GM06990 (cell line): ENCODE results near the gene SYT7.

Experiments
- DNase-seq: peaks from one replicate; pipeline ENCODE4 v3.0.0-alpha.2; 2011; ENCODE audit not compliant: insufficient read length; ENCODE audit errors: extremely low read depth
- H3K27me3 ChIP-seq: replicated peaks from 2 replicates; pipeline ENCODE4 v1.6.0; 2011; ENCODE audit warnings: low read length; ENCODE audit not compliant: control insufficient read depth, insufficient read depth
- H3K36me3 ChIP-seq: 2 replicates; pipeline ENCODE4 v1.5.1; 2011; ENCODE audit warnings: low read length; ENCODE audit not compliant: control insufficient read depth, insufficient read depth
- H3K4me3 ChIP-seq: replicated peaks from 2 replicates; pipeline ENCODE4 v1.5.1; 2011; ENCODE audit warnings: low read depth, mild to moderate bottlenecking, control low read depth, low read length
- TF ChIP-seq, protein P1 (sequence below): IDR thresholded peaks from 2 replicates; pipeline ENCODE4 v1.5.1; 2011; ENCODE audit warnings: low read length, control low read depth, mild to moderate bottlenecking, inconsistent platforms; ENCODE audit not compliant: insufficient read depth, poor library complexity, severe bottlenecking

Gene SYT7

DNA sequence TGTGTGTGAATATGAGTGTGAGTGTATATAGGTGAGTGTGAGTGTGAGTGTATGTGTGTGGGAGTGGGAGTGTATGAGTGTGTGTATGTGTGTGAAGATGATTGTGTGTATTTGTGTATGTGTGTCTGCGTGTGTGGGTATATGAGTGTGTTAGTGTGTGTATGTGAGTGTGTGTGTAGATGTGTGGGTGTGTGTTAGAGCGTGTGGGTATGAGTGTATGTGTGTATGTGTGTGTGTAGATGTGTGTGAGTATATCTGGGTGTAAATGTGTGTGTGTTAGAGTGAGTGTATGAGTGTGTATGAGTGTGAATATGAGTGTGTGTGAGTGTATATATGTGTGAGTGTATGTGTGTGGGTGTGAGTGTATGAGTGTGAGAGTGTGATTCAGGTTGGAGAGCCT lies 83.4 kb downstream of the SYT7 start:
- Histone ChIP-seq H3K36me3 (no peaks in the 10 kb centered on the region), H3K27me3 (no peaks in the 10 kb centered on the region), H3K4me3 (no peak overlapping the region)
- DNase-seq: no peak
- TF ChIP-seq, protein P1, sequence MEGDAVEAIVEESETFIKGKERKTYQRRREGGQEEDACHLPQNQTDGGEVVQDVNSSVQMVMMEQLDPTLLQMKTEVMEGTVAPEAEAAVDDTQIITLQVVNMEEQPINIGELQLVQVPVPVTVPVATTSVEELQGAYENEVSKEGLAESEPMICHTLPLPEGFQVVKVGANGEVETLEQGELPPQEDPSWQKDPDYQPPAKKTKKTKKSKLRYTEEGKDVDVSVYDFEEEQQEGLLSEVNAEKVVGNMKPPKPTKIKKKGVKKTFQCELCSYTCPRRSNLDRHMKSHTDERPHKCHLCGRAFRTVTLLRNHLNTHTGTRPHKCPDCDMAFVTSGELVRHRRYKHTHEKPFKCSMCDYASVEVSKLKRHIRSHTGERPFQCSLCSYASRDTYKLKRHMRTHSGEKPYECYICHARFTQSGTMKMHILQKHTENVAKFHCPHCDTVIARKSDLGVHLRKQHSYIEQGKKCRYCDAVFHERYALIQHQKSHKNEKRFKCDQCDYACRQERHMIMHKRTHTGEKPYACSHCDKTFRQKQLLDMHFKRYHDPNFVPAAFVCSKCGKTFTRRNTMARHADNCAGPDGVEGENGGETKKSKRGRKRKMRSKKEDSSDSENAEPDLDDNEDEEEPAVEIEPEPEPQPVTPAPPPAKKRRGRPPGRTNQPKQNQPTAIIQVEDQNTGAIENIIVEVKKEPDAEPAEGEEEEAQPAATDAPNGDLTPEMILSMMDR: no peak

DNA sequence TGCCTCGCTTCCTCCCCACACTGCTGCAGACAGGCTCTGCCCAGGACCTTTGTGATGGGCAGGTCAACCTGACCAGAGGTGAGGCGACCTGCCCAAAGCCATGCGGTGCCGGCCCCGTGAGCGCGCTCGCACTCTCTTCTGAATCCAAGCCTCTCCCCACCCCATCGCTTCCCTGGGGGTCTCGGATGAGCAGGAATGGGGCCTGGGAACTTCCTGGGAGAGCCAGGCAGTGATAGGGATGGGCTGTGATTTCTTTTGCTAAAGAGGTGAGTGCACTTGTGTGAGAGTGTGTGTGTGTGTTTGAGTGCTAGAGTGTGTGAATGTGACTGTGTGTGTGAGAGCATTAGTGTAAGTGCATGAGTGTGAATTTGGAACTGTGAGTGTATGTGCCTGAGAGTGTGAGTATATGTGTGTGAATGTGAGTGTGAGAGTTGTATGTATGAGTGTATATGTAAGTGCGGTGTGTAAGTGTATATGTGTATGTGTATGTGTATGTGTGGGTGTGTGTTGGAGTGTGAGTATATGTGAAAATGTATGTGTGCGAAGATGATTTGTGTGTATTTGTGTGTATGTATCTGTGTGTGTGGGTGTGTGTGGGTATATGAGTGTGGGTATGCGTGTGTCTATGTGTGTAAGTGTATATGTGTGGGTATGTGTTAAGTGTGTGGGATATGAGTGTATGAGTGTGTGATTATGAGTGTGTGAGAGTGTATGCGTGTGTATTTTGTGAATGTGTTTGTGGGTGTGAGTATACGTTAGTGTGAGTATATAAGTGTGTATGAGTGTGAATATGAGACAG lies 84.1 kb downstream of the SYT7 start:
- TF ChIP-seq, protein P1: no peak
- no peaks in the 10 kb centered on the region for H3K36me3 ChIP-seq
- H3K4me3 ChIP-seq: no peak overlapping the region
- no peak for DNase-seq
- no peaks in the 10 kb centered on the region for H3K27me3 ChIP-seq

DNA sequence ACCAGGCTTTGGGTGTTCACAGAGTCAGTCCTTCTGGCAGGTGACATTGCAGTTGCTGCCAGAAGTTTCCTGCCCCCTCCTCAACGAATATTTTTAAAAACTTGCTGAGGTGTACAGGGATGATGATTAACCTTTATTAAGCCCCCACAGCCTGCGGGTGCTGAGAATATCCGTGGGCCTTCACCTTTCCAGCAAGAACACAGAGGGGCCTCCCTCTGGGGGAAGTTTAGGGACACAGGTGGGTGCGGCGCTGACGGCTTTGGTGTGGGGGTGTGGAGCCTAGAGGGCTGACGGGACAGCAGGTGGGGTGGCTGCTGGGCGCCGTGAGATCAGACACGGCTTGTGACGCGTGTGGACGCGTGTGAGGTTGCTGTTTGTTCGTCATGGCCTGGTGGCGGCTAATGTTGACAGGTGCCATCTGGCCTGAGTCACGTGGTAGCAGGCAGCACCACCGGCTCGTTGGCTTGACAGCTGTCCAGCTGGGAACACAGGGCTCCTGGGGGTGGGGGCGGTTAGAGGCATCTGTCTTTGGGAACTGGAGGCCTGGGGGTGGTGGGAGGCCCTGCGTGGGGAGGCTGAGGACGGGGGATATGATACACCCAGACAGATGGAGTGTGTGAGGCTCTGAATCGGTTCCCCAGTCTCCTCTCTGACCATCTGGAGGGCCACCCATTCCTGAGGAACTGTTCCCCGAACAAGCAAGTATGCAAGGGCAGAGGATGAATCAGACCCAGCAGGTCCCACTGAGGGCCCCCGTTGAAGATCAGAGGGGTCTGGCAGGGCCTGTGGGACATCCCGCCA lies 84.9 kb downstream of the SYT7 start:
- no peak for DNase-seq
- H3K27me3 ChIP-seq: no peaks in the 10 kb centered on the region
- TF ChIP-seq, protein P1: no peak

DNA sequence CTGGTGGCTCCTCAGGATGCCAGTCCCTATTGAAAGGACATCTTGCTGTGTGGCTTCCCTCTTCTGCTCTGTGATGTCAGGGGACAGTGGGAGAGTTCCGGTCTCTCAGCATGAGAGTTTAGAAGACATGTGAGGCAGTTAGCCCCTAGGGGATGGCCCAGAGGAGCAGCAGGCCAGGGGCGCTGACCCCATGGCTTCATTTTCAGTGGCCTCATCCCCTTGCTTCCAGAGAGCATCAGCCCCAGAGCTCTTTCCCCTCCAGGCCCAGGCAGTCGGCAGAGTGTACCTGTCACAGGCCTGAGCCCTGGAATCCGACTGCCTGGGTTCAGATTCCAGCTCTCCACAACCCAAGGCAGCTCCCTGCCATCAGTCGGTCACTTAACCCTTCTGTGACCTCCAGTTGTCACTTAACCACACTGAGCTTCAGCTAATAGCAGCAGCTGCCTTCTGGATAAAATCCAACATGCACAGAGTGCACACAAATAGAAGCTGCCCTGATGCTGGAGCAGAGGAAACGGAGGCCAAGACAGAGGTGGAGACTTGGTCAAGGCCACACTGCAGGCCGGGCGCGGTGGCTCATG lies 86.4 kb downstream of the SYT7 start:
- TF ChIP-seq, protein P1: no peak
- no peak for DNase-seq
- H3K27me3 ChIP-seq: no peaks in the 10 kb centered on the region
- no peaks in the 10 kb centered on the region for H3K36me3 ChIP-seq
- no peak overlapping the region for H3K4me3 ChIP-seq

More for the DNA sequence above, 84.9 kb downstream of the SYT7 start:
- H3K36me3 ChIP-seq: no peaks in the 10 kb centered on the region
- no peak overlapping the region for H3K4me3 ChIP-seq

DNA sequence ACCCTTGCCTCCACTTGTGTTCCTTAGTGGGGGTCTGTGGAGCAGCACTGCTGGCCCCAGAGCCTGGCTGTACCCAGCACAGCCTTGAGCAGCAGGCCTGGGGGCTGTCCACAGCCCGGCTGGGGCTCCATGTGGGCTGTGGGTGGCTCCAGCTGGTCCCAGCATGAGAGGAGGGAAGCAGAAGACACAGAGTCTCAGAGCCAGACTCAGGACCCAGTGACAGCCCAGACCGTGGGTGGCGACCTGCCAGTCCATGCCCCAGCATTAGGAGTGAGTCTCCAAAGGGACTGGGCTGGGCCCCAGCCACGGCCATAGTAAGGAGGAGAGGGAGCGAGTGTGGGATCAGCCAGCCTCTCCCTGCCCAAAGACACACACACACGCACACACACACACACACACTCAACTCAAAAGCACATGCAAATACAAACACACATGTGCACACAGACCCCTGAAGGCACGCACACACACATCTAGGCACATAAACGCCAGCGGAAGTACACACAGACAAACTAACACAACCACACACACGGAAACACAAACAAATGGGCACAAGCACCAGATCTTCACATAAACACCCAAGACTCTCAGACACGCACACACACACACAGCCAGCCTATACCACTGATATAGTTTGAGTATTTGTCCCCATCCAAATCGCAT lies 89.0 kb downstream of the SYT7 start:
- no peaks in the 10 kb centered on the region for H3K36me3 ChIP-seq
- DNase-seq: no peak
- no peak overlapping the region for H3K4me3 ChIP-seq
- H3K27me3 ChIP-seq: no peaks in the 10 kb centered on the region
- TF ChIP-seq, protein P1: no peak
